ENCODE results near the gene ZBTB44.

The ZBTB44 gene

DNA sequence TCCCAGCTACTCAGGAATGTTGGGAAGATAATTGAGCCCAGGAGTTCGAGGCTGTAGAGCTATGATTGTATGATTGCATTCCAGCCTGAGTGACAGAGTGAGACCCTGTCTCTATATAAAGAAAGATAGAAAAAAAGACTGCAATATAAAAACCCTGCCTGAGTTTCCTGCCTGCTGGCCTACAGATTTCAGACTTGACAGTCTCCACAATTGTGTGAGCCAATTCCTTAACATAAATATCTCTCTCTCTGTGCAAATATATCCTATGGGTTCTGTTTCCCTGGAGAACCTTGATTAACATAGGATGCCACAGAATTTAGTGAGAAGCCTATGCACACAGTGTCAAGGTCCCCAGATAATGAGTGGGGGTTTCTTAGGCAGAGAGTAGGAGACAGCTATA lies 32.5 kb upstream of the ZBTB44 start:
- H3K9me2 ChIP-seq (replicated peaks; ENCODE audit: low read depth, low read length): no peaks in the 10 kb centered on the region
- H3K9ac ChIP-seq (ENCODE audit: low read depth, low read length, poor library complexity, severe bottlenecking): no peak overlapping the region
- no peak overlapping the region for H2AFZ ChIP-seq (ENCODE audit: low read length)
- no peak overlapping the region for H3K4me3 ChIP-seq (ENCODE audit: low read length, poor library complexity, severe bottlenecking)
- no peaks in the 10 kb centered on the region for H3F3A ChIP-seq (ENCODE audit: low read depth)
- H3K36me3 ChIP-seq (ENCODE audit: insufficient read depth, low read length): no peaks in the 10 kb centered on the region
- H3K4me1 ChIP-seq (ENCODE audit: insufficient read depth, low read length, poor library complexity, severe bottlenecking): no peaks in the 10 kb centered on the region
- no peak for TF ChIP-seq EZH2phosphoT487 (IDR thresholded peaks at IDR 0.05; ENCODE audit: borderline replicate concordance)
- TF ChIP-seq, protein P1, sequence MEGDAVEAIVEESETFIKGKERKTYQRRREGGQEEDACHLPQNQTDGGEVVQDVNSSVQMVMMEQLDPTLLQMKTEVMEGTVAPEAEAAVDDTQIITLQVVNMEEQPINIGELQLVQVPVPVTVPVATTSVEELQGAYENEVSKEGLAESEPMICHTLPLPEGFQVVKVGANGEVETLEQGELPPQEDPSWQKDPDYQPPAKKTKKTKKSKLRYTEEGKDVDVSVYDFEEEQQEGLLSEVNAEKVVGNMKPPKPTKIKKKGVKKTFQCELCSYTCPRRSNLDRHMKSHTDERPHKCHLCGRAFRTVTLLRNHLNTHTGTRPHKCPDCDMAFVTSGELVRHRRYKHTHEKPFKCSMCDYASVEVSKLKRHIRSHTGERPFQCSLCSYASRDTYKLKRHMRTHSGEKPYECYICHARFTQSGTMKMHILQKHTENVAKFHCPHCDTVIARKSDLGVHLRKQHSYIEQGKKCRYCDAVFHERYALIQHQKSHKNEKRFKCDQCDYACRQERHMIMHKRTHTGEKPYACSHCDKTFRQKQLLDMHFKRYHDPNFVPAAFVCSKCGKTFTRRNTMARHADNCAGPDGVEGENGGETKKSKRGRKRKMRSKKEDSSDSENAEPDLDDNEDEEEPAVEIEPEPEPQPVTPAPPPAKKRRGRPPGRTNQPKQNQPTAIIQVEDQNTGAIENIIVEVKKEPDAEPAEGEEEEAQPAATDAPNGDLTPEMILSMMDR (conservative IDR thresholded peaks at IDR 0.05; ENCODE audit: low read length): no peak
- H3K79me2 ChIP-seq (ENCODE audit: insufficient read depth, low read length): no peaks in the 10 kb centered on the region
- no peaks in the 10 kb centered on the region for H3K27me3 ChIP-seq (ENCODE audit: insufficient read depth, low read length, poor library complexity, severe bottlenecking)
- 0 out of 2 replicates have a peak, but pooled peaks cover 3% of the 10 kb centered on the region for H3K9me3 ChIP-seq (ENCODE audit: insufficient read depth, low read depth, low read length)
- H4K20me1 ChIP-seq (ENCODE audit: insufficient read depth, low read length, poor library complexity, severe bottlenecking): no peaks in the 10 kb centered on the region
- no peak overlapping the region for H3K4me2 ChIP-seq (ENCODE audit: low read depth, low read length, poor library complexity, severe bottlenecking)

DNA sequence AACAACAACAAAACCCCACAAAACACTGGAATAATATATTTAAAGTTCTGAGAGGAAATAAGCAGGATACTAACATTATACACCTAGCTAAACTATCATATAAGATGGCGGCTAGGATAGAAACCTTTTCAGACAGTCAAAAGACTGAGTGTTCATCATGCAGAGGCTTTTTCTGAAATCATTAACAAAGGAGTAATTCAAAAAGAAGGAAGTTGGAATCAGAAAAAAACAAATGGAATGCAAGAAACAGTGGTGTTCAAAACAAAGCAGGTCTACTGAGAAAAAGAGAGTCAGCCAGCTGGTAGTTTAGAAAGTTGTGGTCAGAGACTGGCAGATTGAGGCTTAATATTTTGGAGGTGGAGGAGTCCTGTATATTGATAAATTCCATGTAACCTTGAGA lies 30.1 kb upstream of the ZBTB44 start:
- Histone ChIP-seq H3K27me3 (ENCODE audit: insufficient read depth, low read length, poor library complexity, severe bottlenecking) (no peaks in the 10 kb centered on the region), H3K4me3 (ENCODE audit: low read length, poor library complexity, severe bottlenecking) (no peak overlapping the region), H3K4me2 (ENCODE audit: low read depth, low read length, poor library complexity, severe bottlenecking) (no peak overlapping the region), H3K79me2 (ENCODE audit: insufficient read depth, low read length) (no peaks in the 10 kb centered on the region), H3K9me3 (ENCODE audit: insufficient read depth, low read depth, low read length) (peaks cover 11% of the 10 kb centered on the region; the same call in 1 of the 2 replicates), H3K36me3 (ENCODE audit: insufficient read depth, low read length) (no peaks in the 10 kb centered on the region), H3K9ac (ENCODE audit: low read depth, low read length, poor library complexity, severe bottlenecking) (no peak overlapping the region), H3K9me2 (replicated peaks; ENCODE audit: low read depth, low read length) (no peaks in the 10 kb centered on the region), H2AFZ (ENCODE audit: low read length) (no peak overlapping the region), H3K4me1 (ENCODE audit: insufficient read depth, low read length, poor library complexity, severe bottlenecking) (no peaks in the 10 kb centered on the region), H4K20me1 (ENCODE audit: insufficient read depth, low read length, poor library complexity, severe bottlenecking) (no peaks in the 10 kb centered on the region), H3F3A (ENCODE audit: low read depth) (no peaks in the 10 kb centered on the region)
- no peak for TF ChIP-seq EZH2phosphoT487 (IDR thresholded peaks at IDR 0.05; ENCODE audit: borderline replicate concordance)
- TF ChIP-seq, protein P1 (conservative IDR thresholded peaks at IDR 0.05; ENCODE audit: low read length): no peak

DNA sequence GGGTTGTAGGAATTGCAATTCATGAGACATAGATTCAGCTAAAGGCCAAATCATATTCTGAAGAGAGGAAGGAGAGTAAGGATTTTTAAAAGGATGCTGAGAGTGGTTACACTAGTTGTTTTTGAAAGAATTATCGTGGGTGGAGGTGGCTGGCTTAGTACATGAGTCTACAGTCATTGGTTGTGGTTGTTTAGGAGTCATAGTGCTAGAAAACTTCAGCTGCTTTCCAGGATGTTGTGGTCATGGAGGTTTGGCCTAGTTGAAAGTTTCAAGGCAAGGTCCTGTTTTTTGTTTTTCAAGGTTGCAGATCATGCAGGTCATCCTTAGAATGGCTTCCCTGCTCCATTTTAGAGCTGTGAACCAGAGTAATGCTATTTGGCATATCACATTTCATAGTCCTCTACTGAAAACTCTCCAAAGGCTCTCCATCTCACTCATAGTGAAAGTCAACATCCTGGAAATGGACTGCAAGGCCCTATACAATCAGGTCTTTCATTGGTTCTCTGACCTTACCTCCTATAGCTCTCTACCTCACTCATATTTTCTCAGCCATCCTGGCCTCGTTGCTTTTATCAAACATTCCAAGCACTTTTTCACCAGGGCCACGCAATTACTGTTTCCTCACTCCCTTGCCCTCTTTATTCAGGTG lies 26.1 kb upstream of the ZBTB44 start:
- no peaks in the 10 kb centered on the region for H4K20me1 ChIP-seq (ENCODE audit: insufficient read depth, low read length, poor library complexity, severe bottlenecking)
- H3K4me1 ChIP-seq (ENCODE audit: insufficient read depth, low read length, poor library complexity, severe bottlenecking): no peaks in the 10 kb centered on the region
- no peak overlapping the region for H3K4me3 ChIP-seq (ENCODE audit: low read length, poor library complexity, severe bottlenecking)
- no peak for TF ChIP-seq EZH2phosphoT487 (IDR thresholded peaks at IDR 0.05; ENCODE audit: borderline replicate concordance)
- TF ChIP-seq, protein P1 (conservative IDR thresholded peaks at IDR 0.05; ENCODE audit: low read length): no peak
- peaks cover 11% of the 10 kb centered on the region; the same call in 1 of the 2 replicates for H3K9me3 ChIP-seq (ENCODE audit: insufficient read depth, low read depth, low read length)
- H3K79me2 ChIP-seq (ENCODE audit: insufficient read depth, low read length): no peaks in the 10 kb centered on the region
- no peaks in the 10 kb centered on the region for H3F3A ChIP-seq (ENCODE audit: low read depth)
- H3K27me3 ChIP-seq (ENCODE audit: insufficient read depth, low read length, poor library complexity, severe bottlenecking): no peaks in the 10 kb centered on the region
- H3K9me2 ChIP-seq (replicated peaks; ENCODE audit: low read depth, low read length): no peaks in the 10 kb centered on the region
- no peak overlapping the region for H2AFZ ChIP-seq (ENCODE audit: low read length)
- no peak overlapping the region for H3K4me2 ChIP-seq (ENCODE audit: low read depth, low read length, poor library complexity, severe bottlenecking)
- H3K9ac ChIP-seq (ENCODE audit: low read depth, low read length, poor library complexity, severe bottlenecking): no peak overlapping the region
- no peaks in the 10 kb centered on the region for H3K36me3 ChIP-seq (ENCODE audit: insufficient read depth, low read length)
